GM12878 (cell line): Measurements from ENCODE around the gene CD86. TPM values are rescaled to one million over a fixed set of nuclear protein-coding genes. Genes with fewer than 3 reads are reported as not detected.

Experiments
- ATF3 ChIP-seq: IDR thresholded peaks from 2 replicates; pipeline ENCODE4 v1.6.1; 2011; ENCODE audit warnings: low read depth, mild to moderate bottlenecking, low read length, moderate library complexity, borderline replicate concordance; ENCODE audit errors: extremely low read depth
- BRCA1 ChIP-seq: IDR thresholded peaks from 2 replicates; pipeline ENCODE4 v1.6.1; 2011; ENCODE audit warnings: low read depth, low read length, improper control_type of control experiment
- CBX5 ChIP-seq: sonication (generic); IDR thresholded peaks from 2 replicates; pipeline ENCODE4 v1.6.1; 2016; ENCODE audit warnings: low read depth, moderate library complexity, mild to moderate bottlenecking, inconsistent platforms
- CEBPB ChIP-seq, 2 experiments: fragments of 150-350 bp in 1 of 2; IDR thresholded peaks; 2 replicates each; pipeline ENCODE4 v1.6.1; 2012 to 2014; ENCODE audit warnings: low read depth in 2 of 2, low read length in 2 of 2, borderline replicate concordance in 1 of 2, inconsistent platforms in 1 of 2
- CHD1 ChIP-seq: IDR thresholded peaks from 2 replicates; pipeline ENCODE4 v1.6.1; 2012; ENCODE audit warnings: low read depth, low read length, improper control_type of control experiment
- CHD2 ChIP-seq: IDR thresholded peaks from 2 replicates; pipeline ENCODE4 v1.6.1; 2011; ENCODE audit warnings: low read depth, low read length, improper control_type of control experiment, borderline replicate concordance
- EZH2 ChIP-seq: IDR thresholded peaks from 2 replicates; pipeline ENCODE4 v1.6.1; 2012; ENCODE audit warnings: low read depth, mild to moderate bottlenecking, control low read depth, inconsistent platforms, low read length, borderline replicate concordance; ENCODE audit not compliant: control insufficient read depth
- FOS ChIP-seq: IDR thresholded peaks from 3 replicates; pipeline ENCODE4 v1.6.1; 2011; ENCODE audit warnings: borderline replicate concordance; ENCODE audit not compliant: insufficient read length; ENCODE audit errors: extremely low read depth
- FOXM1 ChIP-seq: IDR thresholded peaks from 2 replicates; pipeline ENCODE4 v1.6.1; 2012; ENCODE audit warnings: low read depth, mild to moderate bottlenecking, inconsistent platforms, low read length, moderate library complexity
- GATAD2B ChIP-seq: fragments of 450-650 bp; conservative IDR thresholded peaks from 2 replicates; pipeline ENCODE4 v1.6.1; 2017; ENCODE audit warnings: low read depth, mild to moderate bottlenecking, moderate library complexity
- HSF1 ChIP-seq: fragments of 150-350 bp; IDR thresholded peaks from 2 replicates; pipeline ENCODE4 v1.6.1; 2014; ENCODE audit warnings: mild to moderate bottlenecking, low read depth, low read length
- IKZF2 ChIP-seq, 2 experiments: fragments of 450-650 bp; IDR thresholded peaks; 2 replicates each; pipeline ENCODE4 v1.6.1; 2017; ENCODE audit warnings: mild to moderate bottlenecking in 2 of 2, moderate library complexity in 2 of 2
- JUND ChIP-seq: IDR thresholded peaks from 2 replicates; pipeline ENCODE4 v1.6.1; 2012; ENCODE audit warnings: low read depth, mild to moderate bottlenecking, low read length, improper control_type of control experiment, moderate library complexity
- NR2C1 ChIP-seq: fragments of 450-650 bp; IDR thresholded peaks from 2 replicates; pipeline ENCODE4 v1.6.1; 2017; ENCODE audit warnings: antibody characterized with exemption, mild to moderate bottlenecking, moderate library complexity
- PAX5 ChIP-seq: IDR thresholded peaks from 2 replicates; pipeline ENCODE4 v1.6.1; 2011; ENCODE audit warnings: low read depth, low read length, borderline replicate concordance
- POLR2AphosphoS5 ChIP-seq: IDR thresholded peaks from 2 replicates; pipeline ENCODE4 v1.6.1; 2011; ENCODE audit warnings: mild to moderate bottlenecking, low read length, inconsistent platforms
- POU2F2 ChIP-seq: IDR thresholded peaks from 3 replicates; pipeline ENCODE4 v1.6.1; 2011; ENCODE audit warnings: low read depth, mild to moderate bottlenecking, low read length, borderline replicate concordance
- RBBP5 ChIP-seq: fragments of 200-600 bp; sonication (generic); conservative IDR thresholded peaks from 2 replicates; pipeline ENCODE4 v1.6.1; 2016
- RUNX3 ChIP-seq: IDR thresholded peaks from 2 replicates; pipeline ENCODE4 v1.6.1; 2012; ENCODE audit warnings: low read length, inconsistent platforms
- SREBF2 ChIP-seq: IDR thresholded peaks from 2 replicates; pipeline ENCODE4 v1.6.1; 2012; ENCODE audit warnings: mild to moderate bottlenecking, low read length
- STAT1 ChIP-seq: fragments of 450-650 bp; conservative IDR thresholded peaks from 2 replicates; pipeline ENCODE4 v1.6.1; 2014; ENCODE audit warnings: antibody characterized with exemption, mild to moderate bottlenecking
- ZBED1 ChIP-seq: IDR thresholded peaks from 2 replicates; pipeline ENCODE4 v1.6.1; 2016; ENCODE audit warnings: borderline replicate concordance
- ZZZ3 ChIP-seq: IDR thresholded peaks from 2 replicates; pipeline ENCODE4 v1.6.1; 2011; ENCODE audit warnings: low read depth; ENCODE audit not compliant: control insufficient read depth, insufficient read length
- polyA plus RNA-seq, 11 experiments: library from polyadenylated mRNA; depleted of rRNA in 4 of 11; unstranded in 6 of 11; stranded (reverse) in 5 of 11; fragments of >200 nt; fragmentation: Nextera tagmentation in 4 of 11; fragmentation: Illumina TruSeq in 1 of 11; extraction: Ambion mirVana in 4 of 11; extraction: Trizol in 1 of 11; gene quantifications; 1 replicate in 1 of 11; 2 replicates in 10 of 11; pipeline versions ENCODE4 v1.2.1 to v1.2.3, GENCODE V29; 2011 to 2016; ENCODE audit warnings: inconsistent platforms in 2 of 11, missing spikeins in 2 of 11, low read depth in 1 of 11
- total RNA-seq, 4 experiments: library from RNA; depleted of rRNA in 3 of 4; stranded (reverse); fragments of >200 nt in 3 of 4; fragmentation: Illumina TruSeq in 1 of 4; extraction: Trizol in 1 of 4; gene quantifications; 2 replicates each; pipeline versions ENCODE4 v1.2.1 to v1.2.3, GENCODE V29; 2013 to 2021
- TF ChIP-seq, protein P1 (sequence below): fragments of 450-650 bp; formaldehyde crosslinking; IDR thresholded peaks from 2 replicates; pipeline ENCODE4 v1.4.0; 2020; ENCODE audit warnings: mild to moderate bottlenecking, moderate library complexity
- TF ChIP-seq, protein P2 (sequence below): IDR thresholded peaks from 2 replicates; pipeline ENCODE4 v1.6.1; 2011; ENCODE audit warnings: borderline replicate concordance, low read depth, mild to moderate bottlenecking, moderate library complexity, low read length; ENCODE audit not compliant: insufficient read depth, poor library complexity, severe bottlenecking

CD86 gene
- total and polyA plus RNA-seq, 10 of the 15 experiments (the other 5 are each of a cell fraction or from before 2014, with no cell fraction given): 40.9 to 100 (median 55.5) TPM

- no peak for TF ChIP-seq CHD2
- TF ChIP-seq, protein P1, sequence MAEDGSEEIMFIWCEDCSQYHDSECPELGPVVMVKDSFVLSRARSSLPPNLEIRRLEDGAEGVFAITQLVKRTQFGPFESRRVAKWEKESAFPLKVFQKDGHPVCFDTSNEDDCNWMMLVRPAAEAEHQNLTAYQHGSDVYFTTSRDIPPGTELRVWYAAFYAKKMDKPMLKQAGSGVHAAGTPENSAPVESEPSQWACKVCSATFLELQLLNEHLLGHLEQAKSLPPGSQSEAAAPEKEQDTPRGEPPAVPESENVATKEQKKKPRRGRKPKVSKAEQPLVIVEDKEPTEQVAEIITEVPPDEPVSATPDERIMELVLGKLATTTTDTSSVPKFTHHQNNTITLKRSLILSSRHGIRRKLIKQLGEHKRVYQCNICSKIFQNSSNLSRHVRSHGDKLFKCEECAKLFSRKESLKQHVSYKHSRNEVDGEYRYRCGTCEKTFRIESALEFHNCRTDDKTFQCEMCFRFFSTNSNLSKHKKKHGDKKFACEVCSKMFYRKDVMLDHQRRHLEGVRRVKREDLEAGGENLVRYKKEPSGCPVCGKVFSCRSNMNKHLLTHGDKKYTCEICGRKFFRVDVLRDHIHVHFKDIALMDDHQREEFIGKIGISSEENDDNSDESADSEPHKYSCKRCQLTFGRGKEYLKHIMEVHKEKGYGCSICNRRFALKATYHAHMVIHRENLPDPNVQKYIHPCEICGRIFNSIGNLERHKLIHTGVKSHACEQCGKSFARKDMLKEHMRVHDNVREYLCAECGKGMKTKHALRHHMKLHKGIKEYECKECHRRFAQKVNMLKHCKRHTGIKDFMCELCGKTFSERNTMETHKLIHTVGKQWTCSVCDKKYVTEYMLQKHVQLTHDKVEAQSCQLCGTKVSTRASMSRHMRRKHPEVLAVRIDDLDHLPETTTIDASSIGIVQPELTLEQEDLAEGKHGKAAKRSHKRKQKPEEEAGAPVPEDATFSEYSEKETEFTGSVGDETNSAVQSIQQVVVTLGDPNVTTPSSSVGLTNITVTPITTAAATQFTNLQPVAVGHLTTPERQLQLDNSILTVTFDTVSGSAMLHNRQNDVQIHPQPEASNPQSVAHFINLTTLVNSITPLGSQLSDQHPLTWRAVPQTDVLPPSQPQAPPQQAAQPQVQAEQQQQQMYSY (CRISPR knock-in tag): no peak
- no peak for TF ChIP-seq NR2C1
- TF ChIP-seq, protein P2, sequence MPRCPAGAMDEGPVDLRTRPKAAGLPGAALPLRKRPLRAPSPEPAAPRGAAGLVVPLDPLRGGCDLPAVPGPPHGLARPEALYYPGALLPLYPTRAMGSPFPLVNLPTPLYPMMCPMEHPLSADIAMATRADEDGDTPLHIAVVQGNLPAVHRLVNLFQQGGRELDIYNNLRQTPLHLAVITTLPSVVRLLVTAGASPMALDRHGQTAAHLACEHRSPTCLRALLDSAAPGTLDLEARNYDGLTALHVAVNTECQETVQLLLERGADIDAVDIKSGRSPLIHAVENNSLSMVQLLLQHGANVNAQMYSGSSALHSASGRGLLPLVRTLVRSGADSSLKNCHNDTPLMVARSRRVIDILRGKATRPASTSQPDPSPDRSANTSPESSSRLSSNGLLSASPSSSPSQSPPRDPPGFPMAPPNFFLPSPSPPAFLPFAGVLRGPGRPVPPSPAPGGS: no peak
- no peak for TF ChIP-seq CEBPB (IDR thresholded peaks at IDR 0.05; ENCODE audit: borderline replicate concordance in 1 of 2, low read depth in 2 of 2, low read length in 2 of 2)
- peak in 1 of 2 experiments; percentile 10; a peak in 2 of 4 replicates for TF ChIP-seq IKZF2 (IDR thresholded peaks at IDR 0.05)
- peak; percentile 24; the same call in 1 of the 2 replicates for TF ChIP-seq ZBED1
- TF ChIP-seq JUND: no peak
- TF ChIP-seq PAX5: no peak
- no peak for TF ChIP-seq FOS
- no peak for TF ChIP-seq RBBP5
- peak; percentile 69; the same call in 1 of the 2 replicates for TF ChIP-seq POLR2AphosphoS5
- no peak for TF ChIP-seq STAT1
- 0 out of 2 replicates have a peak, but pooled peaks have one; percentile 48 for TF ChIP-seq CHD1
- no peak for TF ChIP-seq FOXM1
- TF ChIP-seq SREBF2: no peak
- TF ChIP-seq BRCA1: no peak
- peak; percentile 33 for TF ChIP-seq RUNX3
- TF ChIP-seq ZZZ3: no peak
- no peak for TF ChIP-seq GATAD2B
- TF ChIP-seq ATF3: no peak
- no peak for TF ChIP-seq HSF1
- TF ChIP-seq CBX5: no peak
- peak; percentile 59 for TF ChIP-seq POU2F2
- TF ChIP-seq EZH2: no peak
Measured at GRCh38 chr3:122078235-122078935, 23.2 kb downstream of the CD86 start (continued).
